Mucosa of stomach (tissue), 1 donor: Measurements from ENCODE around the gene RGS6.

Source experiments
- H3K27me3 ChIP-seq: one replicate; pipeline ENCODE4 v1.7.0; 2013; ENCODE audit warnings: mild to moderate bottlenecking, low read length; ENCODE audit not compliant: control insufficient read depth, insufficient read depth
- H3K36me3 ChIP-seq: one replicate; pipeline ENCODE4 v1.7.0; 2013; ENCODE audit warnings: low read length; ENCODE audit not compliant: control insufficient read depth, insufficient read depth
- H3K4me1 ChIP-seq: one replicate; pipeline ENCODE4 v1.7.0; 2013; ENCODE audit warnings: mild to moderate bottlenecking, low read length; ENCODE audit not compliant: control insufficient read depth, insufficient read depth
- H3K4me3 ChIP-seq: one replicate; pipeline ENCODE4 v1.7.0; 2013; ENCODE audit warnings: low read length
- H3K9ac ChIP-seq: one replicate; pipeline ENCODE4 v1.7.0; 2013; ENCODE audit warnings: mild to moderate bottlenecking, low read length, moderate library complexity
- H3K9me3 ChIP-seq: one replicate; pipeline ENCODE4 v1.7.0; 2013; ENCODE audit warnings: mild to moderate bottlenecking, low read length, moderate library complexity; ENCODE audit not compliant: control insufficient read depth
- donor health status: Pancreatic carcinoma.

RGS6 gene

GRCh38 chr14:72590577-72590976, 658.3 kb downstream of the RGS6 start:
- no peak overlapping the region for H3K4me3 ChIP-seq
- H3K27me3 ChIP-seq = peaks cover 3% of the 10 kb centered on the region
- H3K36me3 ChIP-seq = no peaks in the 10 kb centered on the region
- no peaks in the 10 kb centered on the region for H3K4me1 ChIP-seq
- no peaks in the 10 kb centered on the region for H3K9me3 ChIP-seq
- H3K9ac ChIP-seq = no peak overlapping the region

- Histone ChIP-seq H3K4me3 (no peak overlapping the region), H3K9me3 (no peaks in the 10 kb centered on the region), H3K36me3 (no peaks in the 10 kb centered on the region), H3K4me1 (no peaks in the 10 kb centered on the region), H3K9ac (no peak overlapping the region), H3K27me3 (peaks cover 7% of the 10 kb centered on the region)
Measured at GRCh38 chr14:72591391-72591790, 659.2 kb downstream of the RGS6 start.

- Histone ChIP-seq H3K27me3 (peaks cover 7% of the 10 kb centered on the region), H3K4me1 (no peaks in the 10 kb centered on the region), H3K9ac (no peak overlapping the region), H3K9me3 (no peaks in the 10 kb centered on the region), H3K4me3 (no peak overlapping the region), H3K36me3 (no peaks in the 10 kb centered on the region)
Measured at GRCh38 chr14:72594099-72594901, 662.1 kb downstream of the RGS6 start.

- H3K4me1 ChIP-seq = no peaks in the 10 kb centered on the region
Measured at GRCh38 chr14:72595152-72595862, 663.1 kb downstream of the RGS6 start.

GRCh38 chr14:72597252-72598233, 665.3 kb downstream of the RGS6 start:
- H3K9ac ChIP-seq = no peak overlapping the region
- no peaks in the 10 kb centered on the region for H3K9me3 ChIP-seq
- H3K36me3 ChIP-seq = no peaks in the 10 kb centered on the region
- H3K4me1 ChIP-seq = no peaks in the 10 kb centered on the region
- no peak overlapping the region for H3K4me3 ChIP-seq
- H3K27me3 ChIP-seq = peaks cover 7% of the 10 kb centered on the region

More at GRCh38 chr14:72595152-72595862, 663.1 kb downstream of the RGS6 start:
- Histone ChIP-seq H3K27me3 (peaks cover 7% of the 10 kb centered on the region), H3K36me3 (no peaks in the 10 kb centered on the region), H3K9ac (no peak overlapping the region), H3K4me3 (no peak overlapping the region), H3K9me3 (no peaks in the 10 kb centered on the region)

- no peaks in the 10 kb centered on the region for H3K9me3 ChIP-seq
- H3K4me3 ChIP-seq = no peak overlapping the region
- H3K27me3 ChIP-seq = peaks cover 7% of the 10 kb centered on the region
- no peak overlapping the region for H3K9ac ChIP-seq
- H3K36me3 ChIP-seq = no peaks in the 10 kb centered on the region
- no peaks in the 10 kb centered on the region for H3K4me1 ChIP-seq
Measured at GRCh38 chr14:72598306-72598705, 666.1 kb downstream of the RGS6 start.

GRCh38 chr14:72599579-72600470, 667.6 kb downstream of the RGS6 start:
- H3K4me3 ChIP-seq = no peak overlapping the region

GRCh38 chr14:72600551-72601330, 668.5 kb downstream of the RGS6 start:
- Histone ChIP-seq H3K27me3 (peaks cover 3% of the 10 kb centered on the region), H3K9me3 (no peaks in the 10 kb centered on the region), H3K36me3 (no peaks in the 10 kb centered on the region), H3K4me3 (no peak overlapping the region), H3K4me1 (no peaks in the 10 kb centered on the region), H3K9ac (no peak overlapping the region)

More at GRCh38 chr14:72599579-72600470, 667.6 kb downstream of the RGS6 start:
- no peak overlapping the region for H3K9ac ChIP-seq
- no peaks in the 10 kb centered on the region for H3K9me3 ChIP-seq
- H3K36me3 ChIP-seq = no peaks in the 10 kb centered on the region
- peaks cover 7% of the 10 kb centered on the region for H3K27me3 ChIP-seq
- no peaks in the 10 kb centered on the region for H3K4me1 ChIP-seq

GRCh38 chr14:72603639-72604038, 671.4 kb downstream of the RGS6 start:
- Histone ChIP-seq H3K36me3 (no peaks in the 10 kb centered on the region), H3K4me3 (no peak overlapping the region), H3K9me3 (no peaks in the 10 kb centered on the region), H3K9ac (no peak overlapping the region), H3K4me1 (no peaks in the 10 kb centered on the region), H3K27me3 (no peaks in the 10 kb centered on the region)

- no peaks in the 10 kb centered on the region for H3K27me3 ChIP-seq
- no peaks in the 10 kb centered on the region for H3K9me3 ChIP-seq
- no peak overlapping the region for H3K4me3 ChIP-seq
- no peaks in the 10 kb centered on the region for H3K4me1 ChIP-seq
- H3K9ac ChIP-seq = no peak overlapping the region
- no peaks in the 10 kb centered on the region for H3K36me3 ChIP-seq
Measured at GRCh38 chr14:72604133-72604532, 671.9 kb downstream of the RGS6 start.
